Type B pancreatic cell (in vitro differentiated cells): ENCODE measurements around the gene NOL9. TPM values are rescaled to one million over a fixed set of nuclear protein-coding genes. Genes with fewer than 3 reads are reported as not detected.
"Not testable (repeated sequence)": the region's sequence is repeated elsewhere in the genome, so short reads cannot be mapped to it uniquely, and the experiment has no call there.

Experiments
- DNase-seq: peaks from one replicate; pipeline ENCODE4 v3.0.0; 2021; ENCODE audit warnings: mixed read lengths; ENCODE audit not compliant: unreplicated experiment; ENCODE audit errors: extremely low spot score
- H3K27ac Mint-ChIP-seq: 2 replicates; pipeline ENCODE4 v1.8.0; 2021; ENCODE audit warnings: mild to moderate bottlenecking, mixed read lengths
- H3K27me3 Mint-ChIP-seq: 2 replicates; pipeline ENCODE4 v1.8.0; 2021; ENCODE audit warnings: mixed read lengths
- H3K36me3 Mint-ChIP-seq: 2 replicates; pipeline ENCODE4 v1.8.0; 2021; ENCODE audit warnings: mixed read lengths
- H3K4me1 Mint-ChIP-seq: one replicate; pipeline ENCODE4 v1.8.0; 2021; ENCODE audit warnings: mixed read lengths; ENCODE audit not compliant: unreplicated experiment
- H3K4me3 Mint-ChIP-seq: 2 replicates; pipeline ENCODE4 v1.8.0; 2021; ENCODE audit warnings: mild to moderate bottlenecking, mixed read lengths
- H3K9me3 Mint-ChIP-seq: 2 replicates; pipeline ENCODE4 v1.8.0; 2021; ENCODE audit warnings: mixed read lengths
- total RNA-seq: library from RNA; stranded (reverse); gene quantifications from 2 replicates; pipeline ENCODE4 v1.2.1, GENCODE V29; 2021; ENCODE audit warnings: low replicate concordance
- TF ChIP-seq, protein P1 (sequence below): fragments of 200-600 bp; sonication (generic); conservative IDR thresholded peaks from 2 replicates; pipeline ENCODE4 v1.5.0; 2021; ENCODE audit warnings: antibody characterized with exemption, mild to moderate bottlenecking

The NOL9 gene
- total RNA-seq, 1 donor from 2014 or later = 43.0 TPM

DNA sequence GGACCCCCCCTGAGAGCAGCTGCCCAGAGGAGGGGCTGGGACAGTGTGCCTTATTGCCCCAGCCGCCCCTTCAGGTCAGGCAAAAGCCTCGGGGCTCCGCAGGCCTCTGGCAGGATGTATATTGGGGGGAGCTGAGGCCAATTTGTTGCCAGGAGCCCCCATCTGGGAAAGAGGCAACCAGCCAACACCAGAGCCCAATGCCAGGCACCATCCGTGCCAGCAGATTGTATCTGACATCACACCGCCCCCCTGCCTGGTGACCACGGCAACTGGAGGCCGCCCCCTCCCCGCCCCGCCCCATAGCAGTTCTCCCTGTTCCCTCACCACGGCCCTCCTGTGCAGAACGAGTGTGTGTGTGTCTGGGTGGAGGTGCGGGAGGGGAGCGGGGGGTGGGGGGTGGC, 59.3 kb downstream of the NOL9 start:
- DNase-seq = no peak
- Mint-ChIP-seq H3K4me3 (no peak overlapping the region), H3K36me3 (no peaks in the 10 kb centered on the region), H3K27me3 (no peaks in the 10 kb centered on the region), H3K4me1 (peaks cover 23% of the 10 kb centered on the region), H3K27ac (no peak overlapping the region), H3K9me3 (no peaks in the 10 kb centered on the region)
- TF ChIP-seq, protein P1, sequence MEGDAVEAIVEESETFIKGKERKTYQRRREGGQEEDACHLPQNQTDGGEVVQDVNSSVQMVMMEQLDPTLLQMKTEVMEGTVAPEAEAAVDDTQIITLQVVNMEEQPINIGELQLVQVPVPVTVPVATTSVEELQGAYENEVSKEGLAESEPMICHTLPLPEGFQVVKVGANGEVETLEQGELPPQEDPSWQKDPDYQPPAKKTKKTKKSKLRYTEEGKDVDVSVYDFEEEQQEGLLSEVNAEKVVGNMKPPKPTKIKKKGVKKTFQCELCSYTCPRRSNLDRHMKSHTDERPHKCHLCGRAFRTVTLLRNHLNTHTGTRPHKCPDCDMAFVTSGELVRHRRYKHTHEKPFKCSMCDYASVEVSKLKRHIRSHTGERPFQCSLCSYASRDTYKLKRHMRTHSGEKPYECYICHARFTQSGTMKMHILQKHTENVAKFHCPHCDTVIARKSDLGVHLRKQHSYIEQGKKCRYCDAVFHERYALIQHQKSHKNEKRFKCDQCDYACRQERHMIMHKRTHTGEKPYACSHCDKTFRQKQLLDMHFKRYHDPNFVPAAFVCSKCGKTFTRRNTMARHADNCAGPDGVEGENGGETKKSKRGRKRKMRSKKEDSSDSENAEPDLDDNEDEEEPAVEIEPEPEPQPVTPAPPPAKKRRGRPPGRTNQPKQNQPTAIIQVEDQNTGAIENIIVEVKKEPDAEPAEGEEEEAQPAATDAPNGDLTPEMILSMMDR = no peak

- TF ChIP-seq, protein P1 = no peak
- Mint-ChIP-seq H3K4me1 (peaks cover 23% of the 10 kb centered on the region), H3K27ac (no peak overlapping the region), H3K36me3 (no peaks in the 10 kb centered on the region), H3K4me3 (no peak overlapping the region), H3K27me3 (no peaks in the 10 kb centered on the region), H3K9me3 (no peaks in the 10 kb centered on the region)
- no peak for DNase-seq
Measured at GRCh38 chr1:6494627-6495026, 59.7 kb downstream of the NOL9 start.

DNA sequence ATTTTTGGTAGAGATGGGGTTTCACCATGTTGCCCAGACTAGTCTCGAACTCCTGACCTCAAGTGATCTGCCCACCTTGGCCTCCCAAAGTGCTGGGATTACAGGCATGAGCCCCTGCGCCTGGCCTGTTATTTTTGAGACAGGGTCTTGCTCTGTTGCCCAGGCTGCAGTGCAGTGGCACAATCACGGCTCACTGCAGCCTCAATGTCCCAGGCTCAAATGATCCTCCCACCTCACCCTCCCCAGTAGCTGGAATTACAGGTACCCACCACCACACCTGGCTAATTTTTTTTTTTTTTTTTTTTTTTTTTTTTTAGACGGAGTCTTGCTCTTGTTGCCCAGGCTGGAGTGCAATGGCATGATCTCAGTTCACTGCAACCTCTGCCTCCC, 60.5 kb downstream of the NOL9 start:
- H3K4me3 Mint-ChIP-seq, H3K27me3 Mint-ChIP-seq, DNase-seq, H3K36me3 Mint-ChIP-seq, H3K9me3 Mint-ChIP-seq, H3K27ac Mint-ChIP-seq: not testable (repeated sequence)
- H3K4me1 Mint-ChIP-seq = peaks cover 23% of the 10 kb centered on the region

- TF ChIP-seq, protein P1 = no peak
- peaks cover 26% of the 10 kb centered on the region for H3K4me1 Mint-ChIP-seq
- DNase-seq = no peak
- H3K27me3 Mint-ChIP-seq = no peaks in the 10 kb centered on the region
- peak overlapping the region; percentile 89 for H3K4me3 Mint-ChIP-seq
- no peaks in the 10 kb centered on the region for H3K9me3 Mint-ChIP-seq
- peak overlapping the region; percentile 81 for H3K27ac Mint-ChIP-seq
- no peaks in the 10 kb centered on the region for H3K36me3 Mint-ChIP-seq
Measured at GRCh38 chr1:6491966-6492365, 62.3 kb downstream of the NOL9 start.

DNA sequence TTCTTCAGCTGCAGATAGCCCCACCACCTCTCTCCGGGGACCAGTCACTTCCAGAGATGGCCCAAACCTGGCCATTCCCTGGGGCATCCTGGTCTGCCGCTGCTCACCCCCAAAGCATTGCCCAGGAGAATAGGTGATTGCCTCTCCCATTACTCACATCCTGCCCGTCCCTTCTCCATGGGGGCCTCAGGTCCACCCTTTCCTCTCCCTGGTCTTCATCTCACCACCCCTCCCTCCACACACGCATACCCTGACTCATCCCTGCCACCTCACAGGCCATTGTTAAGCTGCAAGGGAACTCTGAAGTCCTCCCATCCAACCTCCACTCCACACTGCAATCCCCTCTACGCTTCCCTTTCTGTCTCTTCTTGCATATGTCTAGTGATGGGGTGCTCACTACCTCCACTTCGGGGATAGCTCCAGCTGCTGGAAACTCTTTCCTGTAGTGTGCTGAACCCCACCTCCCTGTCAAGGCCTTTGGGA, 62.8 kb downstream of the NOL9 start, which contains the start of gene PLEKHG5:
TSS of gene PLEKHG5 (minus strand) at position 188 of the 483 bp plus-strand sequence. CDS start 14,096 bp downstream, outside the sequence.
- TF ChIP-seq, protein P1 = no peak
- Mint-ChIP-seq H3K9me3 (no peaks in the 10 kb centered on the region), H3K4me1 (peaks cover 28% of the 10 kb centered on the region), H3K36me3 (no peaks in the 10 kb centered on the region), H3K27me3 (peaks cover under 1% of the 10 kb centered on the region), H3K4me3 (peak within 1 kb of the TSS; percentile 89), H3K27ac (peak within 1 kb of the TSS; percentile 81)
- DNase-seq = no peak

DNA sequence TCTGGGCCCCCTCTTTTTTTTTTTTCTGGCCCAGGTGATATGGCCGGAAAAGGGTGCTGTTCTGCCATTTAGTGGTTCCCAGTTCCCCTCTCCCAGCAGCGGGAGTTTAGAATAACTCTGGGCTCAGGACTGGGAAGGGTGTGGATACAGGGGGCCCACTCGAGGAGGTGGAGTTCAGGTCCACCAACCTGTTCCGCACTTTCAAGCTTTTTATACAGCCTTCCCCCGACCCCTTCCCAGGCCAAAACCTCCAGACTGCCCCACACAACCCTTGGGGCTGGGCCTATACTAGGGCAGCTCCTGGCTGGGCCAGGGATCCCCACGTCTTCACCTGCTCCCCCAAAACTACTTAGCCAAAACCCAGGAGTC, 63.2 kb downstream of the NOL9 start:
- peaks cover 33% of the 10 kb centered on the region for H3K4me1 Mint-ChIP-seq
- peaks cover 4% of the 10 kb centered on the region for H3K27me3 Mint-ChIP-seq
- no peaks in the 10 kb centered on the region for H3K36me3 Mint-ChIP-seq
- peak overlapping the region; percentile 81 for H3K27ac Mint-ChIP-seq
- TF ChIP-seq, protein P1 = no peak
- DNase-seq = no peak
- no peaks in the 10 kb centered on the region for H3K9me3 Mint-ChIP-seq
- H3K4me3 Mint-ChIP-seq = peak overlapping the region; percentile 89
